Measurements from ENCODE around the gene ZNF566.

- TF ChIP-seq CTCF (optimal IDR thresholded peaks at IDR 0.05 in 1 of 3, IDR thresholded peaks at IDR 0.05 in 1 of 3, conservative IDR thresholded peaks at IDR 0.05 in 1 of 3; ENCODE audit: extremely low read depth in 1 of 3, insufficient read depth in 2 of 3, low read length in 3 of 3) (no peak), EZH2 (IDR thresholded peaks at IDR 0.05; ENCODE audit: low read length) (no peak)
Observed at GRCh38 chr19:36528194-36528920, 39.0 kb upstream of the ZNF566 start, which contains the start of gene ZNF260.

All from keratinocyte (primary cell).